EH (cell line): ENCODE measurements around the gene KIF26A.

Experiments
- DNase-seq: peaks from one replicate; pipeline ENCODE4 v3.0.0-alpha.2; 2015; ENCODE audit warnings: low read depth

The KIF26A gene

DNA sequence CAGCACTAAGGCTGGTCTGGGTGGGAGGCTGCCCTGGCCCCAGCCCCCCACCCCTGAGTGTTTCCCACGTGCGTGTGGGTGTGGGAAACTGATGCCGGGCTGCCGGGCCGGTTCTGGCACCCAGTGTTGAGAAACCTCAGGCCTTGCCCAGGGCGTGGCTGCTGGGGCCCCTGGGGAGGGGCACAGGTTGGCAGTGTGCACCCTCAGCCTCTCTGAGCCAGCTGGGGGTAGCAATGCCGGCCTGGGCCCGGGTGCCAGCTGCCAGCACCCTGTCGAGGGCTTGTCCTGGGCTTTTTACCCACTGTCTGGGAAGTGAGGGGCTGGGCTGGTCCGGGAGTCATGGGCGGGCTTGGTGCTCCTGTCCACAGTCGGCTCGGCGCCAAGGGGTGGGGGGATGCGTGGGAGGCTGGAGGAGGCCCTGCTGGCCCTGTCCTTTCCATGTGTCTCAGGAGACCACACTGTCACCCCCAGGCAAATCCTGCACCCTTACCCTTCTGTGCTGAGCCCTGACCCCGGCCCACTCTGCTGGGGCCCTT, 37.2 kb upstream of the KIF26A start:
- DNase-seq = no peak

GRCh38 chr14:104101651-104102281, 36.6 kb upstream of the KIF26A start:
- no peak for DNase-seq

DNA sequence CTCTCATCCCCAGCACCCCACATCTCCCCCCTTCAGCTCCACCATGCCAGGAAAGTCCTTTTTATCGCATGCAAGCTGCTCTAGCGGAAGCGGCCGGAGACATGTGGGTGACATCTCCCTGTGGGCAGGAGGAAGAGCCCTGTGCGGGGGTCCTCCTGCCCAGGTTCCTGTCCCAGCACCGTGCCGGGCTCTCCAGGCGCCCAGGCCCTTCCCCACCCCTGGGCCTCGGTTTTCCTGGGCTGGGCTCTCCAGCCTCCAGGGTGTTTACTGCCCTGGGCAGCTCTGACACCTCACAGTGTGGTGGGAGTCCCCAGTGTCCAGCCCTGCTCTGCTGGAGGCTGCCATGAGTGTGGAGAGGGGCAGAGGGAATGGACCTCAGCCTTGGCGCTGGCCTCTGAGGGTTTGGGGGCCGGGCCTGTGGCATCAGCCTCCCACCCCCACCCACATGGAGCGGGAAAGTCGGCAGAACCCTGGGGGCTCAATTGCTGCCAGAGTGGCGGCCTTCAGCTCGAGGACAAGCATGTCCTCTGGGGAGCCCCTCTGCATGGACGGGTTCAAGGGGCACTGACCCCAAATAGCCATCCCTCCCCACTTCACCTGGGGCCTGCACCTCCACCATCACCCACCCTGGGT, 36.0 kb upstream of the KIF26A start:
- no peak for DNase-seq

GRCh38 chr14:104103061-104103445, 35.3 kb upstream of the KIF26A start:
- DNase-seq = no peak

GRCh38 chr14:104103446-104104075, 34.8 kb upstream of the KIF26A start:
- no peak for DNase-seq

GRCh38 chr14:104104076-104104901, 34.1 kb upstream of the KIF26A start:
- no peak for DNase-seq

DNA sequence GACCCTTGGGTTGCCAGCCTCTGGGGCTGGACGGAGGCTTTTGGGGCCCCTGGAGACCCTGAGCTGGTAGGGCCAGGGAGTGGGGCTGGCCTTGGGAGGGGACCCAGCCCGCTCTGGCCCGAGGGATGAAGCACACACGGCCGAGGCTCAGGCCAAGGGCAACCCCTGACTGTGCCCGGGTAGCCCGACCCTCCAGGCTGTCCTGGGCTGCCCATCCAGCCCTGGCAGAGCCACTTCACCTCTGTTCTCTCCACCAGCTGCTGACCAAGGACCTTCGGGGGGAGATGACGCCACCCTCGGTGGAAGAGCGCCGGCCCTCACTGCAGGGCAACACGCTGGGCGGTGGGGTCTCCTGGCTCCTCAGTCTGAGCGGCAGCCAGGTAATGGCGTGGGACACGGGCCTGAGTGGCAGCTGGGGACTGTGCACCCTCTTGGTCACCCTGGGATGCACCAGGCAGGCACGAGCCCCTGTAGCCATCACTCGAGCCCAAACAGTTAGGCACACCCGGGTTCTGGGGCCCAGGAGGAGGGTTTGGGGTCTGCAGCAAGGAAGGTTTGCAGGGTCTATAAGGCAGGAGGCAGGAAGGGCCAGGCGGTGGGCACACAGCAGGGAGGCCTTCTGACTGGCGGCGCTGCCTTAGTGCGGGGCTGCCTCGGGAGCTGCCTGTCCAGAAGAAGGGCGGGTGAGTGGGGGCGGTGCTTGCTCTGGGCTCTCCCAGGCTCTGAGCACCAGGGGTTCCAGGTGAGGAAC, 33.1 kb upstream of the KIF26A start:
- DNase-seq = no peak

DNA sequence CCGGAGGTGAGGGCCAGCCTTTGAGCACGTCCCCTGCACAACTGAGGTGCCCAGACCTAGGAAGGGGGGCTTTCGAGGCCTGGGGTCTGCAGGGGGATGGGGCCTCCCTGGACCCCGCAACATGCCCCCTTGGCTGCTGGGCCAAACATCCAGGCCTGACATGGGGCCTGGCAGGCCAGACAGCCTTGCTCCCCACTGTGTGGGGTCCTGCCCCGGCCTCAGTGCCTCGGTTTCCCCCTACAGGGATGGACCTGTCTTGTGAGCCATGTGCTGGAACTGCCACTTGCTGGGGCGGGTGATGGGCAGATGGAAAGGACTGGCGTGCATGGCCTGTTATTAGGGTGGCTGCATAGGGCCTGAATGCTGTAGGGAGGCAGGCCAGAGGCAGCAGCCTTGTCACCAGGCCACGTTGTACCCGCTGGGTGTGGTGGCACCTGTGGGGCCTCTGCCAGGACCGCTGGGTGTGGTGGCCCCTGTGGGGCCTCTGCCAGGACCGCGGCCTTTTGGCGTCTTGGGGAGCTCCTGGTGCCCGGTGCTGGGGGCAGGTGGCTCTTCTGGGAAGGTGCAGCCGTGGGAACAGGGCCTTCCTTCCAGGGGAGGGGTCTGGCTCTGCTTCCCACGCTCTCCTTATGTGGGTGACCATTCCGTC, 32.4 kb upstream of the KIF26A start:
- DNase-seq = no peak

DNA sequence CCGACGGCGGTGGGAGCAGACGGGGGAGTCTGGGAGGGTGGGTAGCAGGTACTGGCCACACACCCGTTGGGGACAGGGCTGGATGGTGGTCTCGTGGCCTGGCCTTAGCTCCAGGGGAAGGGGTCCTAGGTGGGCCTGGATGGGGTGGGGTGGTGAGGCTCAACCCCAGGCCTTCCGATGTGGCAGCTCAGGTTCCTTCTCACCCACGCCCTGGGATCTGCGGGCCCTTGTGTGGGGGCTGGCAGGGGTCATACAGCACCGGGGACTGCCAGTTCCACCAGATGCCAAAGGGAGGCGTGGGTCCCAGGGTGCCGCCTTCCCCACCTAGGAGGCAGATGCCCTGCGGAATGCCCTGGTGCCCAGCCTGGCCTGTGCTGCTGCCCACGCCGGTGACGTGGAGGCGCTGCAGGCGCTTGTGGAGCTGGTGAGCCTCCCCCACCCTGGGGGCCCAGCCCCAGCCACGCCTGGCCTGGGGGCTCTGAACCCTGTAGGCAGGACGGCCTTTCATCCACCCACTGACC, 31.9 kb upstream of the KIF26A start:
- DNase-seq = no peak

DNA sequence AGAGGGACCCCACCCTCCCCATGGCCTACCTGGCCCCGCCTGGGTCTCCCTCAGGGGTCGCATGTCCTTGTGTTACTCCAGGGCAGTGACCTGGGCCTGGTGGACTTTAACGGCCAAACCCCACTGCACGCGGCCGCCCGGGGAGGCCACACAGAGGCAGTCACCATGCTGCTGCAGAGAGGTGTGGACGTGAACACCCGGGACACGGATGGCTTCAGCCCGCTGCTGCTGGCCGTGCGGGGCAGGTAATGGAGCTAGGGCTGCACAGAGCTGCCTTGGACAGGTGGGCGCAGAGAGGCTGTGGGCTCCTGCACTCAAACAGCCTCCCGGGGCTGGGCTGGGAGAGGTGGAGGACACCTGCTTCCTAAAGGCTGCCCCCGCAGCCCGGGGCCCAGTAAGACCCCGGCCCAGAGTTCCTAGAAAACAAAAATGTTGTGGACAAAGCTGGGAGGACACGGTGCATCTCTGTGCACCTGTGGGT, 31.2 kb upstream of the KIF26A start:
- no peak for DNase-seq

GRCh38 chr14:104107611-104108569, 30.5 kb upstream of the KIF26A start:
- no peak for DNase-seq

- DNase-seq = no peak
Measured at GRCh38 chr14:104108570-104109541, 29.5 kb upstream of the KIF26A start.

- DNase-seq = no peak
Measured at GRCh38 chr14:104109731-104110361, 28.5 kb upstream of the KIF26A start.

DNA sequence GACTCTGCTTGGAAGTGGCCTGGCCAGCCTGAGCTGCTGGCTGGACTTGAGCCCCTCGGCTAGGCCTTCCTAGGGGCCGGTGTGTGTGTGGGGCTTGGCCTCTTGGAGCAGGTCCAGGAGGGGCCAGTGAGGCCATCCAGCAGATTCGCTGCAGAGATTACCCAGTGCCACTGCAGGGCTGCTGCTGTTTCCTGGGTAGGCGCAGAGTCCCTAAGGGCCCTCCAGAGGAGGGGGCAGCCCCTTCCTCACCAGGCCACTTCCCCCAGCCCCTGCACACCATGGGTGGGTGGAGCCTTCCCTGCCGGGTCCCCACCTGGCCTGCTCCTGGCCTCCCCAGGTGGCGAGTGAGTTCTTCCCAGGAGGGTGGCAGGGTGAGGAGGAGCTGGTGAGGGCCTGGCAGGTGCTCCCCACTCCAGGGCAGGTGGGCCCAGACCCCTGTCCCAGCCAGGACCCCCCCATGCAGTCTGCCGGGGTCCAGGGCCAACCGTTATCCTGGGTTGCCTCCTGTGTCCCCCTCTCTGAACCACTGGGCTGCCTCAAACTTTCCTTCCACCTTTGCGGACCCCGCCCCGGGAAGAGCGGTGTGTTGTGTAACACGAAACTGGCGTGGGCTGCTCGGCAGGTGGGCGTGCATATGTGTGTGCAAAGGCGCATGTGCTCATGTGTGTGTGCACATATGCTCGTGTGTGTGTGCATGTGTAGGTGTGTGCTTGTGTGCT, 27.7 kb upstream of the KIF26A start:
- no peak for DNase-seq

- DNase-seq = no peak
Measured at GRCh38 chr14:104111301-104112112, 26.9 kb upstream of the KIF26A start.

GRCh38 chr14:104112113-104112505, 26.3 kb upstream of the KIF26A start:
- no peak for DNase-seq
